Eye (tissue), 1 donor: Measurements from ENCODE around the gene RBBP8NL.
"Not testable (repeated sequence)": the region's sequence is repeated elsewhere in the genome, so short reads cannot be mapped to it uniquely, and the experiment has no call there.

ENCODE experiments used
- DNase-seq: peaks from one replicate; pipeline ENCODE4 v3.0.0-alpha.2; 2015

RBBP8NL gene

GRCh38 chr20:62390317-62391164 is 36.8 kb downstream of the RBBP8NL start:
- DNase-seq: no peak

- no peak for DNase-seq
Observed at GRCh38 chr20:62389601-62390087, 37.7 kb downstream of the RBBP8NL start.

DNA sequence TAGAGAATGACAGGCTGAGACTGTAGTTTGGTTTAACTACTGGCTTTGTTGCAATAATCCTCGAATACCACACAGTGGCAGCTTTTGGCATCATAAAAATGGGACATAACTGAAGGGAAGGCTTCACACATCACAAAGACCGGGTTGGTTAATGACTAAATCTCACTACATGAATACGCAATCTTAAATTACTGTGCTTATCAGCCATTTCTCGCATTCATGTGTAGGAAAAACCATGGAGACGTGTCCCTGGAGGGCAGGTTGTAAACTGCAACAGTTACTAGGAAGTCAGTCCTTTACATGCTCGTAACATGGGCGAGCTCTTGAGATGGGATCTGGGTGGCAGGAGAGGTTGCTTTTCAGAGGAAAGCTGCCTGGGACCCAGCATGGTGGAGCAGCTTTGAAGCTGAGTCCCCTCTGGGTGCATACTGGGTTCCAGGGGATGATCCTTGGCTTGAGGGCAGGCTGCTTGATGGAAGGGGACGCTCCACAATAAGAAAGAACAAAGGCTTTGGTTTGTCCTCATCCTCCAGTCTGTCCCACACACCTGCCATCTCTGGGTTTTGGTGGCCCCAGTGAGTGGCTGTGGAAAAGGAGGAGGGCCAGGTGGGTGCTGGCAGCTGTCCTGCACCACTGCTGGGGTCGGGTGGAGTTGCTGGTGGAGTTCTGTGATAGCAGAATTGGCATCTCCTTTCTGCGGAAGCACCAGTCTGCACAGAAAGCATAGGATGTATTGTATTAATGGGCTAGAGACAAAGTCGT is 38.3 kb downstream of the RBBP8NL start:
- DNase-seq: no peak

GRCh38 chr20:62387933-62388635 is 39.3 kb downstream of the RBBP8NL start:
- no peak for DNase-seq

- no peak for DNase-seq
Observed at GRCh38 chr20:62387219-62387913, 40.0 kb downstream of the RBBP8NL start.

GRCh38 chr20:62386383-62387218 is 40.7 kb downstream of the RBBP8NL start, which contains the start of gene RPS21:
Gene RPS21, plus strand, starts transcription at chr20:62387103. Its CDS starts 236 bp downstream, at chr20:62387339.
- peak; percentile 96 for DNase-seq

DNA sequence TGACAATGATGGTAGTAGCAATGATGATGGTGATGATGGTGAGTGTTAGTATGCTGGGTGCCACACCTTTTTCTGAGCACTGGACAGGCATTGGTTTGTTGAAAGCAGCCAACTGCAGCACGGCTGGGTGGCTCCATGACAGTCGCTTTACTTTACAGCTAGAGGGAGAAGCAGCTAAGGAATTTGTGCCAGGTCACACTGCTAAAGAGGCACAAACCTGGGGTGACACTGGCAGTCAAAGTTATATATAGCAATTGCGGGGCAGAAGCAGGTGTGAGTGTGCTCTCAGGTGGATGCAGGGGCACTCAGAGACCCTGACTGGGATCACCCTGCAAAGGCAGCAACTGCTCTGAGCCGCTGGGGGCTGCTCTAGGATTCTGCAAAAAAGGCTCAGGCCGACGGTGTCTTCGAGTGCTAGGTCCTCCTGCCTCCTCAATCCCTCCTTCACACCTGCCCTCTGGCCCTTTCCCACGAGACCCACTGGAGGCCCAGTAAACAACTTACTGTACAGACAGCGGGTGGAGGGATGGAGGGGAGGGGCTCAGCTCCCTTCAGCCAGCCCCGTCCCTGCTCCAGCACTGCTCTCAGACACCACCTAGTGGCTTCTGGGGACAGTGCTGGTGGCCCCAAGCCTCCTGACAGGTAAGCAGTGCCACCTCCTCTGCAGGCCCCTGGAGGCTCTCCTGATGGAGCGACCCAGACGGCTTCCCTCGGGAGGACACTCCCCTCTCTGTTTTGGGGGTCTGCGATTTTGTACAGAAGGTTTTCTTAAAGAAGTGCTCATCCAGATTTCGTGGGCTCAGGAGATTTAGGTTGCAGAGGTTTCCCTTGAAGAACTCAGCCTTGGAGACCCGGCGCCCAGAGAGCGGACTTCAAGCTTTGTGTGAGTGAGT is 44.8 kb downstream of the RBBP8NL start:
- DNase-seq: peak; percentile 86

GRCh38 chr20:62381842-62382241 is 45.5 kb downstream of the RBBP8NL start:
- no peak for DNase-seq

DNA sequence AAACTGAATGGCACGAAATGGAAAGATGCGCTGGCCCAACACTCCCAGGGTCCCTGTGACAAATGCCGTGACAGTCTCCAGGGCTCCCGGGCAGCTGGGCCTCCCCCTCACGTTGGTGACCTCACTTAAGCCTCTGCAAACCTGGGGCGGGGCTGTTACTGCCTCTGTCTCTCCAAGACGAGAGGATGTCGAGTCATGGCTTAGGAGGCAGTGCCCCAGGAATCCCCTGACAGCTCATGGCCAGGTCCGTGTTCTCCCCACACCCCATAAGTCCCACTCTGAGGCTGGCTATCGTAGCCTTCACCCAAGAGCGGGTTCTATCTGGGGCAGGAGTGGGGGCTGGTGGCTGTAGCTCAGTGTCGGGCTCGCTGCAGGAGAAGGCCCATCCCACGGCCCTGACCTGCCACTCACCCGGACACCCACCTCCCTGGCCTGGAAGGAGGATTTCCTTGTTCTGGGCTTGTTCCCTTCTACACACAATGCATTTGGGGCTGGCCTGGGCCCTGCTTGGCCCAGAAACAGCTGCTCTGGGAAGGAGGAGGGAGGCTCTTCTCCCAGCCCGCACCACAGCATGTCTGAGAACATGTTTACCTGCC is 46.0 kb downstream of the RBBP8NL start:
- DNase-seq: no peak

GRCh38 chr20:62378215-62378614 is 49.1 kb downstream of the RBBP8NL start:
- DNase-seq: peak; percentile 33

DNA sequence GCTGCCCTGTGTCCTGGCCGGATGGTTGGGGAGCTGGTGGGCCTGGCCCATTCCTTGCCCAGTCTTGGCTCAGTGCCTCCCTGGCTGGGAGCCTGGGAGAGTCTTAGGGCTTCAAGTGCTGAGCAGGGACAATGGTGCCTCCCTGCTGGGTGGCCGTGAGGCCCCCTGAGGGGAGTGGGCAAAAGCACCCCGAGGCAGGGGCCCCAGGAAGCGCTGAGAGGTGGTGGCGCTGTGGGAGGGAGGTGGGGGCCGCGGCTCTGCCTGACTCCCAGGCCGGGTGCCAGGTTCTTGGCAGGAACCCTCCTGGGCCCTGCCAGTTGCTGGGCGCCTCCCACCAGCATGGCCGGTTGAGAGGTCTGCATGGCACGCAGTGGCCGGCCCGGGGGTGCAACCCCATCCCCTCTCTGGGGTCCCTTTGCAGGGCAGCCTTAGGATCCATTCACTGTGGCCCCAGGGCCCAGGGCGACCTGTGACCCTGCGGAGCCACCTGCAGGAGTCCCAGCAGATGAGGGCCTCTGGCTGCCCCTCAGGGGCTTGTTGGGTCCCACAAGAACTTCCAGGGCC is 49.6 kb downstream of the RBBP8NL start:
- DNase-seq: peak; percentile 4

- peak; percentile 19 for DNase-seq
Observed at GRCh38 chr20:62377064-62377461, 50.3 kb downstream of the RBBP8NL start.

GRCh38 chr20:62376112-62377063 is 51.0 kb downstream of the RBBP8NL start:
- DNase-seq: peak; percentile 84

DNA sequence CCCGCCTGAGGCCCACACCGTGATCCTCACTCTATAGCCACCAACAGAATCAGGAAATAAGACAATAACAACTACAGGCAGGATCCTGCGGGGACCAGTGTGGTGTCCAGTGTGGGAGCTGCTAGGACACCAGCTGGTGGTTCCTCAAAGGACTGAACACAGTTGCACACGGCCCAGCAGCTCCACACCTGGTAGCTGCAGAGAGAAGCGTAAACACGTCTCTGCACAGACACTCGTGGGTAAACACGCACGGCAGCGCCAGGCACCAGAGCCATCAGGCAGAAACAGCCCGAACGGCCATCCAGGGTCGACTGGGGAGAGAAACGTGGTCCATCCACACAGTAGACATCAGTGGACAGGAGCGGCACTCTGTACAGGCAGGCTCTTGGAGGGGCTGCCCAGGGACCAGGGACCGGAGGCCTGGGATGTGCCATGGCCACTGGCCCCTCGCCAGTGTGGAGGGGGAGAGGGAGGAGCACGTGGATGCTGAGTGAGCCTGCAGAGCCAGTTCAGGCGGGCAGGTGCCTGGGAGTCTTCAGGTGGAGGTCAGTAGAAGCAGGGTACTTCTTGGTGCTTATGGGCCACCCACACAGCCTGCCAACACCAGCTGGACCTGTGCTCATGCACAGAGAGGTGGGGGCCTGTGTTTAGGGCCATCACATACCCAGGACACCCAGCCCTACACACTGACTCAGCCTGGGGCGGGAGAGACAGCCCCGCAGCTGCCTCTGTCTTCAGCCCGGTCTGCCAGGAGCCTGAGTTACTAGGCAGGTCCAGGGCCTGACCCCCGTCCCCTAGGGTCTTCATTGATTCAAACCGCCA is 52.8 kb downstream of the RBBP8NL start:
- DNase-seq: peak; percentile 23

GRCh38 chr20:62373631-62374179 is 53.6 kb downstream of the RBBP8NL start:
- not testable (repeated sequence) for DNase-seq

DNA sequence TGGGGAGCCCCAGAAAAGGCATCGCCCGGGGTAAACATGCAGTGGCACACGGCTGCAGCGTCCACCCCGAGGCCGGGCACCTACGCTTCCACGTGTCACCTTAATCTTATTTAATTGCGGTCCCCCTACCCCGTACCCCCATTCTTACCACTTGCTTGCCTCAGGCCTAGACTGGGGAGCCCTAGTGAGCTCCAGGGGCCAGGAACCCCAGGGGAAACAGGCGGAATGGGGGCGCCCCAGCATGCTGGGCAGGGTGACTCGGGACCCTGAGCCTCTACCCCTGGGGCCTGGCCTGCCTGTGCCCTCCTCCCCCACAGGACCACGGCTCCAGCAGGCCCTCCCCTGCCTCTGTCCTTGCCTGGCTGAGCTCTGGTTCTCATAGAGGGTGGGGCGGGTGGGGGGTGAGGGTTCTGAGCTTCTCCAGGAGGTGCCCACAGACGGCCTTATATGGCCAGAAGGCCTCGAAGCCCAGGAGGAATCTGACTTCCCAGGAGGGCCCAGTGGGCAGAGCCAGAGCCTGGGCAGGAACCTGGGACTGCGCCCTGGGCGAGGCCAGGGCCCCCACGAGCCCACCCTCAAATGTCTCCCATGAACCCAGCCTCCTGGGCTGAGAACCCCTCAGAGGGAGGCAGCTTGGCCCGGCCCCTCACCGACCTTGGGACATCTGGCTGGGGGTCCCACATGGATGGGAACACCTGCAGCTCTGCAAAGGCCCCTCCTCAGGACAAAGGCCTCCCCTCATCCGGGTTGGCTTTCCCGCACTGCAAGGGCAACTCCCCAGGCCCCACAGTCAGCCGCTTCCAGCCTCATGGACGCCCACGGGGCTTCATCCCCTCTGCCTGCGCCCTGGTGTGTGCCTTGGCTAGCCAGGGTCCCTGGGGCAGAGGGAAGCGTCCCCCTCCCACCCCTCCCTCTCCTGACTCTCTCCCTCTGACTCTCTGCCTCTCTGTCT is 55.0 kb downstream of the RBBP8NL start:
- no peak for DNase-seq
